Ishikawa (cell line): Measurements from ENCODE around the gene ARHGEF28.

Experiments used
- CEBPB ChIP-seq: IDR thresholded peaks from 2 replicates; pipeline ENCODE4 v1.6.1; 2012
- CREB1 ChIP-seq: IDR thresholded peaks from 2 replicates; pipeline ENCODE4 v1.6.1; 2012; ENCODE audit warnings: low read depth
- EGR1 ChIP-seq: IDR thresholded peaks from 2 replicates; pipeline ENCODE4 v1.6.1; 2012
- EP300 ChIP-seq: IDR thresholded peaks from 2 replicates; pipeline ENCODE4 v1.6.1; 2012; ENCODE audit warnings: borderline replicate concordance
- FOXM1 ChIP-seq: IDR thresholded peaks from 2 replicates; pipeline ENCODE4 v1.6.1; 2012; ENCODE audit warnings: low read depth, borderline replicate concordance
- NFIC ChIP-seq: IDR thresholded peaks from 2 replicates; pipeline ENCODE4 v1.6.1; 2012
- RAD21 ChIP-seq: IDR thresholded peaks from 2 replicates; pipeline ENCODE4 v1.6.1; 2012; ENCODE audit warnings: low read depth
- TAF1 ChIP-seq: IDR thresholded peaks from 2 replicates; pipeline ENCODE4 v1.6.1; 2012; ENCODE audit warnings: low read depth, mild to moderate bottlenecking
- TCF12 ChIP-seq: IDR thresholded peaks from 2 replicates; pipeline ENCODE4 v1.6.1; 2012; ENCODE audit warnings: low read depth
- TEAD4 ChIP-seq: IDR thresholded peaks from 2 replicates; pipeline ENCODE4 v1.6.1; 2012
- USF1 ChIP-seq: IDR thresholded peaks from 2 replicates; pipeline ENCODE4 v1.6.1; 2012
- YY1 ChIP-seq: IDR thresholded peaks from 2 replicates; pipeline ENCODE4 v1.6.1; 2012; ENCODE audit warnings: low read depth
- ZBTB7A ChIP-seq: IDR thresholded peaks from 2 replicates; pipeline ENCODE4 v1.6.1; 2012; ENCODE audit warnings: low read depth
- TF ChIP-seq, protein P1 (sequence below): IDR thresholded peaks from 2 replicates; pipeline ENCODE4 v1.6.1; 2012
- TF ChIP-seq, protein P2 (sequence below): IDR thresholded peaks from 2 replicates; pipeline ENCODE4 v1.6.1; 2012; ENCODE audit warnings: low read depth, mild to moderate bottlenecking

The ARHGEF28 gene

GRCh38 chr5:73766902-73767301 is 140.9 kb downstream of the ARHGEF28 start:
- TF ChIP-seq CEBPB (no peak), TEAD4 (no peak), EGR1 (no peak), ZBTB7A (no peak), USF1 (no peak), FOXM1 (no peak)
- TF ChIP-seq, protein P1, sequence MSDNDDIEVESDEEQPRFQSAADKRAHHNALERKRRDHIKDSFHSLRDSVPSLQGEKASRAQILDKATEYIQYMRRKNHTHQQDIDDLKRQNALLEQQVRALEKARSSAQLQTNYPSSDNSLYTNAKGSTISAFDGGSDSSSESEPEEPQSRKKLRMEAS: no peak
- TF ChIP-seq, protein P2, sequence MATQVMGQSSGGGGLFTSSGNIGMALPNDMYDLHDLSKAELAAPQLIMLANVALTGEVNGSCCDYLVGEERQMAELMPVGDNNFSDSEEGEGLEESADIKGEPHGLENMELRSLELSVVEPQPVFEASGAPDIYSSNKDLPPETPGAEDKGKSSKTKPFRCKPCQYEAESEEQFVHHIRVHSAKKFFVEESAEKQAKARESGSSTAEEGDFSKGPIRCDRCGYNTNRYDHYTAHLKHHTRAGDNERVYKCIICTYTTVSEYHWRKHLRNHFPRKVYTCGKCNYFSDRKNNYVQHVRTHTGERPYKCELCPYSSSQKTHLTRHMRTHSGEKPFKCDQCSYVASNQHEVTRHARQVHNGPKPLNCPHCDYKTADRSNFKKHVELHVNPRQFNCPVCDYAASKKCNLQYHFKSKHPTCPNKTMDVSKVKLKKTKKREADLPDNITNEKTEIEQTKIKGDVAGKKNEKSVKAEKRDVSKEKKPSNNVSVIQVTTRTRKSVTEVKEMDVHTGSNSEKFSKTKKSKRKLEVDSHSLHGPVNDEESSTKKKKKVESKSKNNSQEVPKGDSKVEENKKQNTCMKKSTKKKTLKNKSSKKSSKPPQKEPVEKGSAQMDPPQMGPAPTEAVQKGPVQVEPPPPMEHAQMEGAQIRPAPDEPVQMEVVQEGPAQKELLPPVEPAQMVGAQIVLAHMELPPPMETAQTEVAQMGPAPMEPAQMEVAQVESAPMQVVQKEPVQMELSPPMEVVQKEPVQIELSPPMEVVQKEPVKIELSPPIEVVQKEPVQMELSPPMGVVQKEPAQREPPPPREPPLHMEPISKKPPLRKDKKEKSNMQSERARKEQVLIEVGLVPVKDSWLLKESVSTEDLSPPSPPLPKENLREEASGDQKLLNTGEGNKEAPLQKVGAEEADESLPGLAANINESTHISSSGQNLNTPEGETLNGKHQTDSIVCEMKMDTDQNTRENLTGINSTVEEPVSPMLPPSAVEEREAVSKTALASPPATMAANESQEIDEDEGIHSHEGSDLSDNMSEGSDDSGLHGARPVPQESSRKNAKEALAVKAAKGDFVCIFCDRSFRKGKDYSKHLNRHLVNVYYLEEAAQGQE: no peak

- TF ChIP-seq CEBPB: no peak
Observed at GRCh38 chr5:73770172-73771025, 144.4 kb downstream of the ARHGEF28 start.

DNA sequence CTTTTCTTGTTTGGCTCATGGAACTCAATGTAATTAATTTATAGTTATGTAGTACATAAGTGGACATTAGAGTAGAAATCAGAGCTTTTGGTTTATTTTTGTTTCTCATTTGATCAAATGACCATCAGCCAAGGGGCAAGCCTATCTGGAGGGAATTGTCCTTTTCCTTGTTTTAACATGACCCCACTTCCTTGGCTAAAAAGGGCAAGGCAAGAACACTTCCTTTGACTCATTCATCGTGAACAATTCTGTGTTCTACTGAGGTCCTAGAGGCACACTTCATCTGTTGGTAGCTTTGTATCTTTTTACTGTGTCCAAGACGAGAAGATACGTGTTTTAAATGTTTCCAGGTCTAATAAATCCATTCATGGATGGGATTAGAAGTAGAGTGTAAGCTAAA is 148.9 kb downstream of the ARHGEF28 start:
- TF ChIP-seq YY1 (no peak), TAF1 (no peak), FOXM1 (no peak), EGR1 (no peak), EP300 (no peak), CREB1 (no peak), RAD21 (no peak), NFIC (no peak), ZBTB7A (no peak), TCF12 (no peak), TEAD4 (no peak), CEBPB (no peak), USF1 (no peak)
- TF ChIP-seq, protein P1: no peak
- TF ChIP-seq, protein P2: no peak

DNA sequence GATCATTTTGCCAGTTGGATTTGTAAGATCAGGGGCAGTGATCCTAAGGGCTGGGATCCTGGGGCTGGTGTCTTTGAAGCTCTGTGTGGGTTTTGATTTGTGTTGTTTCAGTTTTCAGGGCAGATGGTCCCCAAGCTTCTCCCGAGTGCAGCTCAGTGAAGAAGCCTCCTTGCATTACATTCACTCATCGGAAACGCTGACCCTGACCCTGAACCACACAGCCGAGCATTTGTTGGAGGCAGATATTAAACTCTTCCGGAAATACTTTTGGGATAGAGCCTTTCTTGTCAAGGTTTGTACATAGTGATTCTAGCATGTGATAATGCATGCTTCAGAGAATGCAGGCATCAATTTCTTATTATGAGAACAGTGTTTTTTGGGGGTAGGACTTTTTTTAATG is 150.4 kb downstream of the ARHGEF28 start:
- TF ChIP-seq, protein P2: no peak
- TF ChIP-seq, protein P1: no peak
- TF ChIP-seq EGR1: no peak
- TF ChIP-seq ZBTB7A: no peak
- no peak for TF ChIP-seq USF1
- TF ChIP-seq TCF12: no peak
- no peak for TF ChIP-seq RAD21
- no peak for TF ChIP-seq TAF1
- no peak for TF ChIP-seq FOXM1
- no peak for TF ChIP-seq TEAD4
- TF ChIP-seq EP300: no peak
- no peak for TF ChIP-seq CREB1
- TF ChIP-seq YY1: no peak
- no peak for TF ChIP-seq NFIC
- no peak for TF ChIP-seq CEBPB
